Measurements from ENCODE around the gene EIF4G3.

EIF4G3 gene

GRCh38 chr1:20787029-20787839 is 389.5 kb downstream of the EIF4G3 start, which contains the start of gene HP1BP3:
Gene HP1BP3 (minus strand): TSS chr1:20787307. CDS start chr1:20780440, 6,867 bp downstream.
- DNase-seq (ENCODE audit: extremely low read depth in 1 of 2, low read depth in 1 of 2): peak; percentile 52 to 65

DNA sequence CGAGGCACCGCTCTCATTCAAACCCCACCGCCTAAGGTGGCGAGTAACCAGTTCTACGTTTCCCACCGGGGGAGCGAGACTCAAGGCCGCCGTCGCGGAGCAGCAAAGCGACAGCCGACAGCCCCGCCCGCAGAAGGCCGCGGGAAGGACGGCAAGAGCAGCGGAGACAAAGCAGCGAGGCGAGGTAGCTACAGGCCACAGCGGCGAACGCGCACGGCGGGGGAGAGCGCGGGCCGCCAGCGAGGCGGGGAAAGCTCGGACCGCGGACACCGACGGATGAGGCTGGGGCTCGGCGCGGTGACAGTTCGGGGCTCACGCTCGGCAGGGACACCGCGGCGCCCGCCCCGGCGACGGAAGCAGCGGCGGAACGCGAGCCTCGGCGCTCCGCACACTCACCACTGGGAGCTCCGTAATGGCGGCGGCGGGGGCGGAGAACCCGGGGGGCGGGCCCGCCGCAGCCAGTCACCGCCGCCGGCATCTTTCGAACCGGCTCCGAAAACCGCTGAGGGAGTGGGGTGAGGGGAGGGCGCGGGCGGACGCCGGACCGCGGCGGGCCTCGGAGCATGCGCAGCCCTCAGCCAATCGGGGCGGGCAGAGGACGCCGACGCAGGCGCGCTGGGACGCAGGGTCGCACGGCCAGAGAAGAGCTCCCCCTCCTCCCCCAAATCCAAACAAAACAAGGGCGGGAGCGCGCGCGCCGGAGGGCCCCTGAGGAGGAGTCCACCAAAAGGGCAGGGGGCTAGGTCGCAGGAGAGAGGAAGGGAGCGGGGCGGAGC is 390.3 kb downstream of the EIF4G3 start:
- peak; percentile 93 to 96 for DNase-seq (ENCODE audit: extremely low read depth in 1 of 2, low read depth in 1 of 2)

DNA sequence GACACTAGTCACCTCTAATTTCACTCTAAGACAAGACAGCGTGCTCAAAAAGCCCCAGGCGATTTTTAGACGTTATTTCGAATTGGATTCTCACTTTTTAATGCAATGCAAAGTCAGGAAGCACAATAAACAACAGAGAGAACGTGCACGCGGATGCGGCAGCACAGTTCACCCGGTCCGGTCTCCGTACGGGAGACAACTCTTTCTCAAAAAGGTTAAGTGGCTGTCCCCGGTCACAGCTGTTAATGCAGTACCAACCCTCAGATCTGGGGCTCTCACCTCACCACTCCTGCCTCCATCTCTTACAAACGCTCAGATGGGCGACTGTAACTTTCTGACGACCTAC is 390.8 kb downstream of the EIF4G3 start:
- no peak for DNase-seq (ENCODE audit: extremely low read depth in 1 of 2, low read depth in 1 of 2)

DNA sequence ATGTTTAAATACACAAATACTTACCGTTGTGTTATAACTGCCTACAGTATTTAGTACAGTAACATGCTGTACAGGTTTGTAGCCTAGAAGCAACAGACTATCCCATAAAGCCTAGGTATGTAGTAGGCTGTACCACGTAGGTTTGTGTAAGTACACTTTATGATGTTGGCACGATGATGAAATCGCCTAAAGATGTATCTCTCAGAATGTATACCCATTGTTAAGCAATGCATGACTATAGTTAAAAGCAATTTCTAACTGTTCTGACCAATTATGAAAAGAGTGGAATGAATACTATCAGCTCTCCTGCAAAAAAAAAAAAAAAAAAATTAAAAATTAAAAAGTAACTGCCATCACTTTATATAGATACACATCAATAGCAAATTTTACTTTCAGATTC is 401.0 kb downstream of the EIF4G3 start:
- DNase-seq (ENCODE audit: extremely low read depth in 1 of 2, low read depth in 1 of 2): no peak

- DNase-seq (ENCODE audit: extremely low read depth in 1 of 2, low read depth in 1 of 2): no peak
Observed at GRCh38 chr1:20771780-20772179, 404.9 kb downstream of the EIF4G3 start.

DNA sequence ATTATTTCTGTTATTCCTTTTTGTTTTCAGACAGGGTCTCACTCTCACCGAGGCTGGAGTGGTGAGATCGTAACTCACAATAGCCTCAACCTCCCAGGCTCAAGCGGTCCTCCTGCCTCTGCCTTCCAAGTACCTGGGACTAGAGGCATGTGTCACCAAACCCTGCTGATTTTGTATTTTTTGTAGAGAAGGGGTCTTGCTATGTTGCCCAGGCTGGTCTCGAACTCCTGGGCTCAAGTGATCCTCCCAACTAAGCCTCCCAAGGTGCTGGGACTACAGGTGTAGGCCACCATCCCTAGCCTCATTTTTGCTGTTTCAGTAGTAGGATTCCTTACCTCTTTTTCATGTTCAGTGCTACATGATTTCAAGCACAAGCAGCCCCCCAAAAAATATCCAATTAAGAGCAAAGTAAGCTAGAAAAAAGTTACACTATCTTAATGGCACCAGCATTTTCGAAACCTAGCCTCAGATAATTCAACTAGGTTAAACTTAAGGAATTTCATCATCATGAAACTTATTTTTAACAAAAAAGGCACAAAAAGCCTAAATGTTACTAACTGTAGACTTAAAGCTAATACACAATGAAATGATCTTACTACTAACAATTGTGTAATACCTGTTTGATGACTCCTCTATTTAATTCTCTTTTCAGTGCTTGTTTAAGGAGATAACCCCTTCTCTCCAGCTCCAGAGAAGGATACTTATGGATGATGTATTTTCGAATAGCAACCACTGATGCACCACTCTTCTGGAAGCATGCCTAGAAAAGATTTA is 406.2 kb downstream of the EIF4G3 start:
- DNase-seq (ENCODE audit: extremely low read depth in 1 of 2, low read depth in 1 of 2): no peak

- DNase-seq (ENCODE audit: extremely low read depth in 1 of 2, low read depth in 1 of 2): no peak
Observed at GRCh38 chr1:20767271-20767670, 409.4 kb downstream of the EIF4G3 start.

DNA sequence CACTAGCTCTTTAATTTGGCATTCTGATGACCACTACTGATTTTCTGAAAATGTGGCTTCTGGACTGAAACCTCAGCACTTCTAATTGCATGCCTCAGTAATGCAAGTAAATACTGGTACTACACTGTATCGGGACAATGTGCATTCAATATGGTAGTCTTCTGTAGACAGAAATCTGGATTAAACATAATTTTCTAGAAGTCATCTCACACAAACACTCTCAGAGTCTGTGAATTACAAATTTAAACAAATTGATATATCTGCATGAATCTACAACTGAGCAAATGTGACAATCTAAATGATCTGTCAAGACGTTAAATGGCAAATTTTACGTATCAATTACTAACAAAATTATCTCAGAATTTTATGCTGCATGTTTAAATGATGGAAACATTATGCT is 413.3 kb downstream of the EIF4G3 start:
- no peak for DNase-seq (ENCODE audit: extremely low read depth in 1 of 2, low read depth in 1 of 2)

- no peak for DNase-seq (ENCODE audit: extremely low read depth in 1 of 2, low read depth in 1 of 2)
Observed at GRCh38 chr1:20760322-20760721, 416.4 kb downstream of the EIF4G3 start.
